ENCODE data around the gene LYPD6.
"Not testable (repeated sequence)": the region's sequence is repeated elsewhere in the genome, so short reads cannot be mapped to it uniquely, and the experiment has no call there.

The LYPD6 gene

GRCh38 chr2:149499204-149499603 lies 168.8 kb downstream of the LYPD6 start:
- H3K27me3 Mint-ChIP-seq: not testable (repeated sequence)

GRCh38 chr2:149506808-149507207 lies 176.4 kb downstream of the LYPD6 start:
- peaks cover 11% of the 10 kb centered on the region for H3K27me3 Mint-ChIP-seq
- not testable (repeated sequence) for H3K27ac Mint-ChIP-seq; DNase-seq (ENCODE audit: low spot score in 2 of 2); ATAC-seq (ENCODE audit: low read depth); H3K4me3 Mint-ChIP-seq; H3K4me1 Mint-ChIP-seq; H3K9me3 Mint-ChIP-seq; H3K36me3 Mint-ChIP-seq

More at GRCh38 chr2:149499204-149499603, 168.8 kb downstream of the LYPD6 start:
- H3K27ac Mint-ChIP-seq; H3K36me3 Mint-ChIP-seq; H3K4me1 Mint-ChIP-seq; ATAC-seq (ENCODE audit: low read depth); H3K9me3 Mint-ChIP-seq; DNase-seq (ENCODE audit: low spot score in 2 of 2); H3K4me3 Mint-ChIP-seq: not testable (repeated sequence)

- H3K27ac Mint-ChIP-seq: no peak overlapping the region
- H3K36me3 Mint-ChIP-seq: no peaks in the 10 kb centered on the region
- no peak overlapping the region for H3K4me3 Mint-ChIP-seq
- no peaks in the 10 kb centered on the region for H3K9me3 Mint-ChIP-seq
- H3K4me1 Mint-ChIP-seq: no peaks in the 10 kb centered on the region
- no peak for DNase-seq (ENCODE audit: low spot score in 2 of 2)
- H3K27me3 Mint-ChIP-seq: peaks cover 12% of the 10 kb centered on the region
- ATAC-seq (ENCODE audit: low read depth): no peak
Measured at GRCh38 chr2:149507974-149508373, 177.6 kb downstream of the LYPD6 start.

GRCh38 chr2:149513461-149513860 lies 183.1 kb downstream of the LYPD6 start:
- H3K27ac Mint-ChIP-seq: no peak overlapping the region
- H3K36me3 Mint-ChIP-seq: no peaks in the 10 kb centered on the region
- ATAC-seq (ENCODE audit: low read depth): no peak
- peaks cover 9% of the 10 kb centered on the region for H3K27me3 Mint-ChIP-seq
- no peaks in the 10 kb centered on the region for H3K4me1 Mint-ChIP-seq
- H3K9me3 Mint-ChIP-seq: no peaks in the 10 kb centered on the region
- DNase-seq (ENCODE audit: low spot score in 2 of 2): no peak
- H3K4me3 Mint-ChIP-seq: no peak overlapping the region
